HepG2 (cell line): ENCODE results near the gene CTDSP2. TPM values are rescaled to one million over a fixed set of nuclear protein-coding genes. Genes with fewer than 3 reads are reported as not detected.

Source experiments
- AGO1 ChIP-seq: fragments of 200-400 bp; formaldehyde crosslinking; IDR thresholded peaks from 2 replicates; pipeline ENCODE4 v1.6.1; 2017; ENCODE audit warnings: mild to moderate bottlenecking, low read depth, low read length, moderate library complexity; ENCODE audit not compliant: poor library complexity, severe bottlenecking
- BATF2 ChIP-seq: sonication (generic); formaldehyde crosslinking; IDR thresholded peaks from 2 replicates; pipeline ENCODE4 v1.8.0; 2022; ENCODE audit warnings: mild to moderate bottlenecking, missing genetic modification reagents, moderate library complexity
- CCDC6 ChIP-seq: sonication (generic); formaldehyde crosslinking; IDR thresholded peaks from 2 replicates; pipeline ENCODE4 v1.8.1; 2022; ENCODE audit warnings: mild to moderate bottlenecking, missing genetic modification reagents, moderate library complexity
- E2F1 ChIP-seq: sonication (generic); formaldehyde crosslinking; IDR thresholded peaks from 2 replicates; pipeline ENCODE4 v1.5.0; 2020; ENCODE audit warnings: missing genetic modification reagents
- GABPB1 ChIP-seq: IDR thresholded peaks from 2 replicates; pipeline ENCODE4 v1.6.1; 2016; ENCODE audit warnings: mild to moderate bottlenecking, missing genetic modification reagents, moderate library complexity, missing compliant biosample characterization
- HNRNPLL ChIP-seq: fragments of 200-400 bp; formaldehyde crosslinking; IDR thresholded peaks from 2 replicates; pipeline ENCODE4 v1.6.1; 2017; ENCODE audit warnings: mild to moderate bottlenecking, low read depth, low read length; ENCODE audit not compliant: poor library complexity, severe bottlenecking
- MAF1 ChIP-seq: sonication (generic); formaldehyde crosslinking; IDR thresholded peaks from 2 replicates; pipeline ENCODE4 v1.5.0; 2020; ENCODE audit warnings: missing genetic modification reagents, borderline replicate concordance
- NAIF1 ChIP-seq: sonication (generic); formaldehyde crosslinking; IDR thresholded peaks from 2 replicates; pipeline ENCODE4 v1.5.0; 2020; ENCODE audit warnings: mild to moderate bottlenecking, missing genetic modification reagents, borderline replicate concordance
- NR2F6 ChIP-seq, 2 experiments: IDR thresholded peaks; 2 replicates each; pipeline ENCODE4 v1.6.1; 2016; ENCODE audit warnings: antibody characterized with exemption in 1 of 2, mild to moderate bottlenecking in 1 of 2
- PATZ1 ChIP-seq: sonication (generic); formaldehyde crosslinking; IDR thresholded peaks from 2 replicates; pipeline ENCODE4 v1.4.0; 2020; ENCODE audit warnings: missing genetic modification reagents
- SMARCC2 ChIP-seq: fragments of 450-650 bp; IDR thresholded peaks from 2 replicates; pipeline ENCODE4 v1.6.1; 2017; ENCODE audit warnings: antibody characterized with exemption, mild to moderate bottlenecking
- SNAPC4 ChIP-seq: sonication (generic); formaldehyde crosslinking; IDR thresholded peaks from 2 replicates; pipeline ENCODE4 v1.4.0; 2020; ENCODE audit warnings: mild to moderate bottlenecking, missing genetic modification reagents
- TAF1 ChIP-seq: sonication (generic); formaldehyde crosslinking; IDR thresholded peaks from 2 replicates; pipeline ENCODE4 v1.4.0; 2020; ENCODE audit warnings: missing genetic modification reagents
- YEATS2 ChIP-seq: sonication (generic); formaldehyde crosslinking; IDR thresholded peaks from 2 replicates; pipeline ENCODE4 v1.4.0; 2020; ENCODE audit warnings: missing genetic modification reagents, borderline replicate concordance
- ZBTB42 ChIP-seq: sonication (generic); formaldehyde crosslinking; IDR thresholded peaks from 2 replicates; pipeline ENCODE4 v1.5.0; 2020; ENCODE audit warnings: mild to moderate bottlenecking, missing genetic modification reagents
- ZNF260 ChIP-seq: sonication (generic); formaldehyde crosslinking; IDR thresholded peaks from 2 replicates; pipeline ENCODE4 v1.4.0; 2020; ENCODE audit warnings: missing genetic modification reagents, low read depth, mild to moderate bottlenecking, borderline replicate concordance
- ZNF530 ChIP-seq: sonication (generic); formaldehyde crosslinking; IDR thresholded peaks from 2 replicates; pipeline ENCODE4 v1.5.0; 2020; ENCODE audit warnings: low read depth, mild to moderate bottlenecking, missing genetic modification reagents
- ZNF644 ChIP-seq: IDR thresholded peaks from 2 replicates; pipeline ENCODE4 v1.6.1; 2016; ENCODE audit warnings: low read depth
- ZNF784 ChIP-seq: sonication (generic); formaldehyde crosslinking; IDR thresholded peaks from 2 replicates; pipeline ENCODE4 v1.5.1; 2020; ENCODE audit warnings: missing genetic modification reagents, mild to moderate bottlenecking, borderline replicate concordance
- polyA plus RNA-seq, 8 experiments: library from polyadenylated mRNA; depleted of rRNA in 3 of 8; stranded (reverse) in 7 of 8; unstranded in 1 of 8; fragments of >200 nt; fragmentation: Illumina TruSeq in 4 of 8; extraction: Trizol in 4 of 8; gene quantifications; 2 replicates each; pipeline versions ENCODE4 v1.2.1 to v1.2.3, GENCODE V29; 2011 to 2016; ENCODE audit warnings: low read depth in 4 of 8, missing spikeins in 1 of 8, mixed read lengths in 1 of 8; ENCODE audit not compliant: insufficient read depth in 1 of 8
- total RNA-seq, 5 experiments: library from RNA; depleted of rRNA; stranded (reverse); fragments of >200 nt; fragmentation: Illumina TruSeq; extraction: Trizol; gene quantifications; 2 replicates each; pipeline ENCODE4 v1.2.3, GENCODE V29; 2016; ENCODE audit warnings: low read depth in 1 of 5

The CTDSP2 gene
- total and polyA plus RNA-seq, 2 of the 13 experiments (the other 11 are each of a cell fraction or from before 2014, with no cell fraction given) = 38.1 to 82.5 TPM

- no peak; the same call in 1 of the 2 replicates for TF ChIP-seq PATZ1
- peak; percentile 44 for TF ChIP-seq AGO1
- TF ChIP-seq YEATS2 (CRISPR knock-in tag) = peak; percentile 76
- no peak for TF ChIP-seq MAF1
- TF ChIP-seq CCDC6 (CRISPR knock-in tag) = peak; percentile 75
- TF ChIP-seq ZNF530 = no peak
- peak; percentile 85; the same call in 1 of the 2 replicates for TF ChIP-seq ZNF784 (CRISPR knock-in tag)
- no peak for TF ChIP-seq SMARCC2
- TF ChIP-seq BATF2 (CRISPR knock-in tag) = 0 out of 2 replicates have a peak, but pooled peaks have one; percentile 73
- TF ChIP-seq ZNF644 (CRISPR knock-in tag) = 0 out of 2 replicates have a peak, but pooled peaks have one; percentile 33
- no peak for TF ChIP-seq E2F1 (CRISPR knock-in tag)
- peak; percentile 90 for TF ChIP-seq HNRNPLL
- TF ChIP-seq SNAPC4 = no peak
- TF ChIP-seq ZBTB42 (CRISPR knock-in tag) = peak; percentile 55; the same call in 1 of the 2 replicates
- no peak; the same call in 1 of the 2 replicates for TF ChIP-seq NR2F6 (IDR thresholded peaks at IDR 0.05)
- peak; percentile 35; the same call in 1 of the 2 replicates for TF ChIP-seq NR2F6 (CRISPR knock-in tag; IDR thresholded peaks at IDR 0.05)
- TF ChIP-seq TAF1 = peak; percentile 94
- TF ChIP-seq NAIF1 (CRISPR knock-in tag) = peak; percentile 57; the same call in 1 of the 2 replicates
- peak; percentile 55 for TF ChIP-seq GABPB1 (CRISPR knock-in tag)
- no peak for TF ChIP-seq ZNF260
Observed at GRCh38 chr12:57771873-57772428, 74.6 kb downstream of the CTDSP2 start, which contains the start of gene METTL1 (continued).
